ENCODE results near the gene GATA2. TPM values are rescaled to one million over a fixed set of nuclear protein-coding genes. Genes with fewer than 3 reads are reported as not detected.

GATA2 gene
- total and polyA plus RNA-seq, 3 experiments from 2014 or later: not detected

- H3K4me3 Mint-ChIP-seq: no peak overlapping the region
- CTCF ChIA-PET: no interaction called here
- peaks cover 22 to 50% of the 10 kb centered on the region in 2 donors for H3K27me3 Mint-ChIP-seq
- H3K4me3 ChIP-seq (ENCODE audit: low read length): no peak overlapping the region
- H3K9me3 Mint-ChIP-seq: no peaks in the 10 kb centered on the region
- no peak overlapping the region for H3K27ac ChIP-seq (ENCODE audit: low read depth, low read length)
- no peak overlapping the region for H3K27ac Mint-ChIP-seq
- POLR2A ChIA-PET: no interaction called here
- DNase-seq: no peak
- H3K4me1 ChIP-seq (ENCODE audit: insufficient read depth, low read length): no peaks in the 10 kb centered on the region
- peaks cover 9% of the 10 kb centered on the region for H3K27me3 ChIP-seq (ENCODE audit: insufficient read depth, low read length, poor library complexity, severe bottlenecking)
- H3K4me1 Mint-ChIP-seq: no peaks in the 10 kb centered on the region
- H3K36me3 ChIP-seq (ENCODE audit: insufficient read depth, low read length): no peaks in the 10 kb centered on the region
- H3K36me3 Mint-ChIP-seq: no peaks in the 10 kb centered on the region
- no peaks in the 10 kb centered on the region for H3K9me3 ChIP-seq (ENCODE audit: low read length)
Observed at GRCh38 chr3:128521715-128522114, 28.7 kb upstream of the GATA2 start.

- H3K27ac Mint-ChIP-seq: no peak overlapping the region
- H3K36me3 Mint-ChIP-seq: no peaks in the 10 kb centered on the region
- peaks cover 24 to 58% of the 10 kb centered on the region in 2 donors for H3K27me3 Mint-ChIP-seq
- H3K4me1 Mint-ChIP-seq: no peaks in the 10 kb centered on the region
- Histone ChIP-seq H3K9me3 (ENCODE audit: low read length) (peaks cover 4% of the 10 kb centered on the region), H3K27ac (ENCODE audit: low read depth, low read length) (no peak overlapping the region), H3K36me3 (ENCODE audit: insufficient read depth, low read length) (no peaks in the 10 kb centered on the region), H3K4me3 (ENCODE audit: low read length) (no peak overlapping the region), H3K4me1 (ENCODE audit: insufficient read depth, low read length) (no peaks in the 10 kb centered on the region), H3K27me3 (ENCODE audit: insufficient read depth, low read length, poor library complexity, severe bottlenecking) (peaks cover 9% of the 10 kb centered on the region)
- ChIA-PET POLR2A (no interaction called here), CTCF (no interaction called here)
- peaks cover 8 to 19% (median 9%) of the 10 kb centered on the region in 5 donors for H3K9me3 Mint-ChIP-seq
- no peak overlapping the region for H3K4me3 Mint-ChIP-seq
- DNase-seq: no peak
Observed at GRCh38 chr3:128518587-128519490, 25.8 kb upstream of the GATA2 start.

GRCh38 chr3:128517648-128518047 lies 24.6 kb upstream of the GATA2 start:
- ChIA-PET POLR2A (no interaction called here), CTCF (no interaction called here)
- H3K27me3 ChIP-seq (ENCODE audit: insufficient read depth, low read length, poor library complexity, severe bottlenecking): peaks cover 9% of the 10 kb centered on the region
- H3K4me3 Mint-ChIP-seq: no peak overlapping the region
- H3K27ac Mint-ChIP-seq: no peak overlapping the region
- H3K27ac ChIP-seq (ENCODE audit: low read depth, low read length): no peak overlapping the region
- no peaks in the 10 kb centered on the region for H3K36me3 ChIP-seq (ENCODE audit: insufficient read depth, low read length)
- H3K9me3 Mint-ChIP-seq: peaks cover 8 to 25% (median 12%) of the 10 kb centered on the region in 5 donors
- no peaks in the 10 kb centered on the region for H3K4me1 Mint-ChIP-seq
- H3K4me1 ChIP-seq (ENCODE audit: insufficient read depth, low read length): no peaks in the 10 kb centered on the region
- no peak for DNase-seq
- no peak overlapping the region for H3K4me3 ChIP-seq (ENCODE audit: low read length)
- peaks cover 9% of the 10 kb centered on the region for H3K9me3 ChIP-seq (ENCODE audit: low read length)
- peaks cover 27 to 64% of the 10 kb centered on the region in 2 donors for H3K27me3 Mint-ChIP-seq
- no peaks in the 10 kb centered on the region for H3K36me3 Mint-ChIP-seq

GRCh38 chr3:128515967-128516366 lies 23.0 kb upstream of the GATA2 start:
- Histone ChIP-seq H3K9me3 (ENCODE audit: low read length) (peaks cover 9% of the 10 kb centered on the region), H3K27ac (ENCODE audit: low read depth, low read length) (no peak overlapping the region), H3K4me3 (ENCODE audit: low read length) (no peak overlapping the region), H3K4me1 (ENCODE audit: insufficient read depth, low read length) (no peaks in the 10 kb centered on the region), H3K36me3 (ENCODE audit: insufficient read depth, low read length) (no peaks in the 10 kb centered on the region), H3K27me3 (ENCODE audit: insufficient read depth, low read length, poor library complexity, severe bottlenecking) (peaks cover 8% of the 10 kb centered on the region)
- peaks cover 8 to 25% (median 12%) of the 10 kb centered on the region in 5 donors for H3K9me3 Mint-ChIP-seq
- no peaks in the 10 kb centered on the region for H3K36me3 Mint-ChIP-seq
- CTCF ChIA-PET: no interaction called here
- POLR2A ChIA-PET: no interaction called here
- H3K4me3 Mint-ChIP-seq: no peak overlapping the region
- H3K27ac Mint-ChIP-seq: no peak overlapping the region
- no peaks in the 10 kb centered on the region for H3K4me1 Mint-ChIP-seq
- peaks cover 25 to 69% of the 10 kb centered on the region in 2 donors for H3K27me3 Mint-ChIP-seq
- DNase-seq: no peak

GRCh38 chr3:128508852-128509251 lies 15.9 kb upstream of the GATA2 start:
- H3K9me3 ChIP-seq (ENCODE audit: low read length): peaks cover 6% of the 10 kb centered on the region
- H3K36me3 ChIP-seq (ENCODE audit: insufficient read depth, low read length): no peaks in the 10 kb centered on the region
- H3K27me3 ChIP-seq (ENCODE audit: insufficient read depth, low read length, poor library complexity, severe bottlenecking): no peaks in the 10 kb centered on the region
- no peak overlapping the region for H3K27ac ChIP-seq (ENCODE audit: low read depth, low read length)
- H3K4me3 ChIP-seq (ENCODE audit: low read length): no peak overlapping the region
- H3K4me1 ChIP-seq (ENCODE audit: insufficient read depth, low read length): no peaks in the 10 kb centered on the region
- no peak for DNase-seq
- Mint-ChIP-seq H3K36me3 (no peaks in the 10 kb centered on the region), H3K27me3 (peaks cover 17 to 54% of the 10 kb centered on the region in 2 donors), H3K9me3 (peaks cover 0 to 9% (median 2%) of the 10 kb centered on the region in 5 donors), H3K27ac (no peak overlapping the region), H3K4me1 (no peaks in the 10 kb centered on the region), H3K4me3 (no peak overlapping the region)
- ChIA-PET POLR2A (no interaction called here), CTCF (no interaction called here)

- H3K9me3 ChIP-seq (ENCODE audit: low read length): no peaks in the 10 kb centered on the region
- Mint-ChIP-seq H3K9me3 (peaks cover 0 to 3% (median 0%) of the 10 kb centered on the region in 5 donors), H3K36me3 (no peaks in the 10 kb centered on the region), H3K27ac (no peak overlapping the region), H3K4me3 (no peak overlapping the region), H3K4me1 (no peaks in the 10 kb centered on the region), H3K27me3 (peaks cover 17 to 62% of the 10 kb centered on the region in 2 donors)
- H3K4me3 ChIP-seq (ENCODE audit: low read length): no peak overlapping the region
- no peak overlapping the region for H3K27ac ChIP-seq (ENCODE audit: low read depth, low read length)
- no peak for DNase-seq
- no peaks in the 10 kb centered on the region for H3K4me1 ChIP-seq (ENCODE audit: insufficient read depth, low read length)
- H3K27me3 ChIP-seq (ENCODE audit: insufficient read depth, low read length, poor library complexity, severe bottlenecking): no peaks in the 10 kb centered on the region
- CTCF ChIA-PET: interaction anchor here (1.1 to 1.2 kb wide), 2 partner anchors 11 to 412 kb away, joined by 3 read pairs; no protein-coding TSS in a partner anchor
- no peaks in the 10 kb centered on the region for H3K36me3 ChIP-seq (ENCODE audit: insufficient read depth, low read length)
- POLR2A ChIA-PET: no interaction called here
Observed at GRCh38 chr3:128506754-128507153, 13.8 kb upstream of the GATA2 start.

GRCh38 chr3:128505771-128506170 lies 12.8 kb upstream of the GATA2 start:
- no peaks in the 10 kb centered on the region for H3K4me1 ChIP-seq (ENCODE audit: insufficient read depth, low read length)
- H3K9me3 Mint-ChIP-seq: peaks cover 0 to 3% (median 0%) of the 10 kb centered on the region in 5 donors
- no peaks in the 10 kb centered on the region for H3K4me1 Mint-ChIP-seq
- H3K27ac ChIP-seq (ENCODE audit: low read depth, low read length): no peak overlapping the region
- no peak overlapping the region for H3K4me3 ChIP-seq (ENCODE audit: low read length)
- POLR2A ChIA-PET: no interaction called here
- CTCF ChIA-PET: interaction anchor here (1.1 to 1.2 kb wide), 2 partner anchors 10 to 411 kb away, joined by 3 read pairs; no protein-coding TSS in a partner anchor
- H3K27ac Mint-ChIP-seq: peak overlapping the region in 1 of 8 donors; percentile 36
- no peaks in the 10 kb centered on the region for H3K36me3 Mint-ChIP-seq
- no peak for DNase-seq
- H3K27me3 Mint-ChIP-seq: peaks cover 20 to 64% of the 10 kb centered on the region in 2 donors
- H3K36me3 ChIP-seq (ENCODE audit: insufficient read depth, low read length): no peaks in the 10 kb centered on the region
- H3K27me3 ChIP-seq (ENCODE audit: insufficient read depth, low read length, poor library complexity, severe bottlenecking): no peaks in the 10 kb centered on the region
- no peak overlapping the region for H3K4me3 Mint-ChIP-seq
- no peaks in the 10 kb centered on the region for H3K9me3 ChIP-seq (ENCODE audit: low read length)

GRCh38 chr3:128504963-128505730 lies 12.1 kb upstream of the GATA2 start:
- ChIA-PET POLR2A (interaction anchor here (0.6 kb wide), 1 partner anchor 91 kb away, joined by 3 read pairs; no protein-coding TSS in a partner anchor), CTCF (no interaction called here)
- no peak overlapping the region for H3K27ac ChIP-seq (ENCODE audit: low read depth, low read length)
- Mint-ChIP-seq H3K9me3 (peaks cover 0 to 2% (median 0%) of the 10 kb centered on the region in 5 donors), H3K27ac (peak overlapping the region in 1 of 8 donors; percentile 36), H3K4me1 (no peaks in the 10 kb centered on the region), H3K36me3 (no peaks in the 10 kb centered on the region), H3K4me3 (no peak overlapping the region), H3K27me3 (peaks cover 16 to 65% of the 10 kb centered on the region in 2 donors)
- H3K36me3 ChIP-seq (ENCODE audit: insufficient read depth, low read length): no peaks in the 10 kb centered on the region
- H3K9me3 ChIP-seq (ENCODE audit: low read length): no peaks in the 10 kb centered on the region
- H3K27me3 ChIP-seq (ENCODE audit: insufficient read depth, low read length, poor library complexity, severe bottlenecking): no peaks in the 10 kb centered on the region
- no peak for DNase-seq
- H3K4me3 ChIP-seq (ENCODE audit: low read length): no peak overlapping the region
- H3K4me1 ChIP-seq (ENCODE audit: insufficient read depth, low read length): no peaks in the 10 kb centered on the region

All from CD8-positive, alpha-beta memory T cell (primary cell).